ENCODE measurements around the gene PEX13.

GRCh38 chr2:60973705-60974104 is 43.8 kb upstream of the PEX13 start:
- no peak for TF ChIP-seq CTCF (IDR thresholded peaks at IDR 0.05)
- no peak for TF ChIP-seq EZH2phosphoT487 (IDR thresholded peaks at IDR 0.05)
- no peak for TF ChIP-seq EZH2 (IDR thresholded peaks at IDR 0.05)
